Myocyte (in vitro differentiated cells): ENCODE measurements around the gene TWSG1. TPM values are rescaled to one million over a fixed set of nuclear protein-coding genes. Genes with fewer than 3 reads are reported as not detected.
A peak's percentile ranks its signal among the peaks of the same experiment; 100 is the strongest.
"Not testable (repeated sequence)": the region's sequence is repeated elsewhere in the genome, so short reads cannot be mapped to it uniquely, and the experiment has no call there.

Experiments
- DNase-seq: peaks from one replicate; pipeline ENCODE4 v3.0.0-alpha.2; 2012; ENCODE audit warnings: low read depth
- total RNA-seq: library from RNA; depleted of rRNA; stranded (reverse); fragments of >200 nt; gene quantifications from 2 replicates; pipeline ENCODE4 v1.2.3, GENCODE V29; 2014

Gene TWSG1
- total RNA-seq, 1 donor from 2014 or later, result 84.2 TPM

- no peak for DNase-seq
These were observed 52.3 kb downstream of the TWSG1 start for GRCh38 chr18:9386879-9387278.

GRCh38 chr18:9387891-9388290, 53.3 kb downstream of the TWSG1 start:
- DNase-seq, result no peak

- no peak for DNase-seq
These were observed 55.1 kb downstream of the TWSG1 start for GRCh38 chr18:9389706-9390105.

GRCh38 chr18:9392726-9393125, 58.2 kb downstream of the TWSG1 start:
- no peak for DNase-seq

- DNase-seq, result no peak
These were observed 59.5 kb downstream of the TWSG1 start for GRCh38 chr18:9394046-9394445.

GRCh38 chr18:9400197-9400596, 65.6 kb downstream of the TWSG1 start:
- DNase-seq, result no peak

- DNase-seq, result no peak
These were observed 66.6 kb downstream of the TWSG1 start for GRCh38 chr18:9401176-9401575.

- not testable (repeated sequence) for DNase-seq
These were observed 67.9 kb downstream of the TWSG1 start for GRCh38 chr18:9402358-9403007.

GRCh38 chr18:9403795-9404564, 69.4 kb downstream of the TWSG1 start:
- no peak for DNase-seq

- DNase-seq, result no peak
These were observed 70.0 kb downstream of the TWSG1 start for GRCh38 chr18:9404565-9405060.

GRCh38 chr18:9405130-9405529, 70.6 kb downstream of the TWSG1 start:
- DNase-seq, result no peak

GRCh38 chr18:9405977-9406376, 71.4 kb downstream of the TWSG1 start:
- DNase-seq, result no peak

- DNase-seq, result no peak
These were observed 75.9 kb downstream of the TWSG1 start for GRCh38 chr18:9410515-9410914.

- DNase-seq, result peak; percentile 45
These were observed 79.0 kb downstream of the TWSG1 start for GRCh38 chr18:9413576-9413975.

GRCh38 chr18:9416563-9417072, 82.0 kb downstream of the TWSG1 start:
- DNase-seq, result no peak

- DNase-seq, result peak; percentile 38
These were observed 82.7 kb downstream of the TWSG1 start for GRCh38 chr18:9417073-9417851.

- DNase-seq, result no peak
These were observed 83.6 kb downstream of the TWSG1 start for GRCh38 chr18:9418047-9418690.

- DNase-seq, result peak; percentile 57
These were observed 85.5 kb downstream of the TWSG1 start for GRCh38 chr18:9419956-9420631.

GRCh38 chr18:9421096-9421900, 86.7 kb downstream of the TWSG1 start:
- DNase-seq, result no peak

GRCh38 chr18:9421901-9422327, 87.3 kb downstream of the TWSG1 start:
- no peak for DNase-seq
